ENCODE measurements around the gene GNG8.

GNG8 gene

DNA sequence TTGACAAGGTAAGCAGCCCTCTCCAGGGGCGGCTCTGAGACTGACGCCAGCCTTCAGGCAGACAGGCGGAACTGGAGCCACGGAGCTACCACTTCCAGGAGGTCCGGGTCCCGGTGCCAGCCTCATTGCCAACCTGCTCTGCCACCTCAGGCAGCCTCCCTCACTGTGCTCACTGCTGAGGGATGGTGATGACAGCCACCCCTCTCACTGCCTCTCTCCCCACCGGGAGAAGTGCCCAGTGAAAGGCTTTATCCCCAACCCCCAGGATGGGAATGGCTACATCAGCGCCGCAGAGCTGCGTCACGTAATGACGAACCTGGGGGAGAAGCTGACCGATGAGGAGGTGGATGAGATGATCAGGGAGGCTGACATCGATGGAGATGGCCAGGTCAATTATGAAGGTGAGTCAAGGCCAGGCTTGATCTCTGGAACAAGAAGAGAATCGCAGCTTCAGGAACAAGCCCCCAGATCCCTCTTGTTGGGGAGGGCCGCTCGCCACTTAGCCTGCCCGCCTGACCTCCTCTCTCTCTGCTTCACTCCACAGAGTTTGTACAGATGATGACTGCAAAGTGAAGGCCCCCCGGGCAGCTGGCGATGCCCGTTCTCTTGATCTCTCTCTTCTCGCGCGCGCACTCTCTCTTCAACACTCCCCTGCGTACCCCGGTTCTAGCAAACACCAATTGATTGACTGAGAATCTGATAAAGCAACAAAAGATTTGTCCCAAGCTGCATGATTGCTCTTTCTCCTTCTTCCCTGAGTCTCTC is 27.2 kb downstream of the GNG8 start:
- H3K4me3 ChIP-seq (ENCODE audit: low read depth, low read length), result no peak overlapping the region
- H3K9me3 ChIP-seq (ENCODE audit: control insufficient read depth, insufficient read depth, low read depth, low read length), result no peaks in the 10 kb centered on the region
- ChIA-PET POLR2A (interaction anchor here (0.6 to 1.0 kb wide), 2 partner anchors 53 to 74 kb away, joined by 3 read pairs; no protein-coding TSS in a partner anchor), CTCF (interaction anchor here (1.4 to 14.6 kb wide), 5 partner anchors 9 to 79 kb away, joined by 3 to 327 read pairs (median 17); partner anchors contain the start of gene DACT3)
- peaks cover 37 to 67% of the 10 kb centered on the region in 2 experiments for H3K36me3 ChIP-seq (ENCODE audit: control insufficient read depth in 2 of 2, insufficient read depth in 1 of 2, low read length in 2 of 2)
- H3K4me1 ChIP-seq (ENCODE audit: control insufficient read depth, insufficient read depth, low read length), result no peaks in the 10 kb centered on the region
- TF ChIP-seq ZNF664 (tag by site-specific recombination; IDR thresholded peaks at IDR 0.05) (no peak), ZNF48 (tag by site-specific recombination; IDR thresholded peaks at IDR 0.05) (no peak), ZNF747 (tag by site-specific recombination; IDR thresholded peaks at IDR 0.05) (no peak), BCL11B (tag by site-specific recombination; IDR thresholded peaks at IDR 0.05; ENCODE audit: low read depth) (no peak), ZNF658 (tag by site-specific recombination; IDR thresholded peaks at IDR 0.05) (no peak), ZNF184 (tag by site-specific recombination; IDR thresholded peaks at IDR 0.05) (no peak), ZNF302 (tag by site-specific recombination; IDR thresholded peaks at IDR 0.05; ENCODE audit: low read depth) (no peak), ZXDB (tag by site-specific recombination; IDR thresholded peaks at IDR 0.05) (no peak), ZNF362 (tag by site-specific recombination; IDR thresholded peaks at IDR 0.05) (no peak), PRDM6 (tag by site-specific recombination; IDR thresholded peaks at IDR 0.05) (no peak), ZNF350 (tag by site-specific recombination; IDR thresholded peaks at IDR 0.05) (no peak), ZNF366 (tag by site-specific recombination; conservative IDR thresholded peaks at IDR 0.05) (no peak), KLF9 (tag by site-specific recombination; IDR thresholded peaks at IDR 0.05; ENCODE audit: low read depth) (no peak), ZBTB10 (tag by site-specific recombination; IDR thresholded peaks at IDR 0.05) (no peak), SETDB1 (IDR thresholded peaks at IDR 0.05; ENCODE audit: insufficient read length, low read length) (no peak)
- TF ChIP-seq, protein P1, sequence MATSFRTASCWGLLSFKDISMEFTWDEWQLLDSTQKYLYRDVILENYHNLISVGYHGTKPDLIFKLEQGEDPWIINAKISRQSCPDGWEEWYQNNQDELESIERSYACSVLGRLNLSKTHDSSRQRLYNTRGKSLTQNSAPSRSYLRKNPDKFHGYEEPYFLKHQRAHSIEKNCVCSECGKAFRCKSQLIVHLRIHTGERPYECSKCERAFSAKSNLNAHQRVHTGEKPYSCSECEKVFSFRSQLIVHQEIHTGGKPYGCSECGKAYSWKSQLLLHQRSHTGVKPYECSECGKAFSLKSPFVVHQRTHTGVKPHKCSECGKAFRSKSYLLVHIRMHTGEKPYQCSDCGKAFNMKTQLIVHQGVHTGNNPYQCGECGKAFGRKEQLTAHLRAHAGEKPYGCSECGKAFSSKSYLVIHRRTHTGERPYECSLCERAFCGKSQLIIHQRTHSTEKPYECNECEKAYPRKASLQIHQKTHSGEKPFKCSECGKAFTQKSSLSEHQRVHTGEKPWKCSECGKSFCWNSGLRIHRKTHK (tag by site-specific recombination; IDR thresholded peaks at IDR 0.05), result no peak
- TF ChIP-seq, protein P2, sequence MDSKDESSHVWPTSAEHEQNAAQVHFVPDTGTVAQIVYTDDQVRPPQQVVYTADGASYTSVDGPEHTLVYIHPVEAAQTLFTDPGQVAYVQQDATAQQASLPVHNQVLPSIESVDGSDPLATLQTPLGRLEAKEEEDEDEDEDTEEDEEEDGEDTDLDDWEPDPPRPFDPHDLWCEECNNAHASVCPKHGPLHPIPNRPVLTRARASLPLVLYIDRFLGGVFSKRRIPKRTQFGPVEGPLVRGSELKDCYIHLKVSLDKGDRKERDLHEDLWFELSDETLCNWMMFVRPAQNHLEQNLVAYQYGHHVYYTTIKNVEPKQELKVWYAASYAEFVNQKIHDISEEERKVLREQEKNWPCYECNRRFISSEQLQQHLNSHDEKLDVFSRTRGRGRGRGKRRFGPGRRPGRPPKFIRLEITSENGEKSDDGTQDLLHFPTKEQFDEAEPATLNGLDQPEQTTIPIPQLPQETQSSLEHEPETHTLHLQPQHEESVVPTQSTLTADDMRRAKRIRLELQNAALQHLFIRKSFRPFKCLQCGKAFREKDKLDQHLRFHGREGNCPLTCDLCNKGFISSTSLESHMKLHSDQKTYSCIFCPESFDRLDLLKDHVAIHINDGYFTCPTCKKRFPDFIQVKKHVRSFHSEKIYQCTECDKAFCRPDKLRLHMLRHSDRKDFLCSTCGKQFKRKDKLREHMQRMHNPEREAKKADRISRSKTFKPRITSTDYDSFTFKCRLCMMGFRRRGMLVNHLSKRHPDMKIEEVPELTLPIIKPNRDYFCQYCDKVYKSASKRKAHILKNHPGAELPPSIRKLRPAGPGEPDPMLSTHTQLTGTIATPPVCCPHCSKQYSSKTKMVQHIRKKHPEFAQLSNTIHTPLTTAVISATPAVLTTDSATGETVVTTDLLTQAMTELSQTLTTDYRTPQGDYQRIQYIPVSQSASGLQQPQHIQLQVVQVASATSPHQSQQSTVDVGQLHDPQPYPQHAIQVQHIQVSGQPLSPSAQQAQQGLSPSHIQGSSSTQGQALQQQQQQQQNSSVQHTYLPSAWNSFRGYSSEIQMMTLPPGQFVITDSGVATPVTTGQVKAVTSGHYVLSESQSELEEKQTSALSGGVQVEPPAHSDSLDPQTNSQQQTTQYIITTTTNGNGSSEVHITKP (tag by site-specific recombination; IDR thresholded peaks at IDR 0.05), result no peak
- TF ChIP-seq, protein P3, sequence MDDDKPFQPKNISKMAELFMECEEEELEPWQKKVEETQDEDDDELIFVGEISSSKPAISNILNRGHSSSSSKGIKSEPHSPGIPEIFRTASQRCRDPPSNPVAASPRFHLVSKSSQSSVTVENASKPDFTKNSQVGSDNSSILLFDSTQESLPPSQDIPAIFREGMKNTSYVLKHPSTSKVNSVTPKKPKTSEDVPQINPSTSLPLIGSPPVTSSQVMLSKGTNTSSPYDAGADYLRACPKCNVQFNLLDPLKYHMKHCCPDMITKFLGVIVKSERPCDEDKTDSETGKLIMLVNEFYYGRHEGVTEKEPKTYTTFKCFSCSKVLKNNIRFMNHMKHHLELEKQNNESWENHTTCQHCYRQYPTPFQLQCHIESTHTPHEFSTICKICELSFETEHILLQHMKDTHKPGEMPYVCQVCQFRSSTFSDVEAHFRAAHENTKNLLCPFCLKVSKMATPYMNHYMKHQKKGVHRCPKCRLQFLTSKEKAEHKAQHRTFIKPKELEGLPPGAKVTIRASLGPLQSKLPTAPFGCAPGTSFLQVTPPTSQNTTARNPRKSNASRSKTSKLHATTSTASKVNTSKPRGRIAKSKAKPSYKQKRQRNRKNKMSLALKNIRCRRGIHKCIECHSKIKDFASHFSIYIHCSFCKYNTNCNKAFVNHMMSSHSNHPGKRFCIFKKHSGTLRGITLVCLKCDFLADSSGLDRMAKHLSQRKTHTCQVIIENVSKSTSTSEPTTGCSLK (tag by site-specific recombination; IDR thresholded peaks at IDR 0.05), result no peak
- no peak overlapping the region for H3K27ac ChIP-seq (ENCODE audit: extremely low read depth, low read depth, low read length)

All from HEK293 (cell line).